Suppressor macrophage treated with lipopolysaccharide for 4 hours (primary cell): ENCODE measurements around the gene MAN2B2.
A peak's percentile ranks its signal among the peaks of the same experiment; 100 is the strongest.
"Not testable (repeated sequence)": the region's sequence is repeated elsewhere in the genome, so short reads cannot be mapped to it uniquely, and the experiment has no call there.

ENCODE experiments used
- DNase-seq: peaks from one replicate; pipeline ENCODE4 v3.0.0-alpha.2; 2020

Gene MAN2B2

GRCh38 chr4:6644792-6645530, 70.0 kb downstream of the MAN2B2 start:
- DNase-seq: no peak

GRCh38 chr4:6647169-6647568, 72.2 kb downstream of the MAN2B2 start:
- no peak for DNase-seq

GRCh38 chr4:6647582-6648230, 72.7 kb downstream of the MAN2B2 start:
- DNase-seq: no peak

- DNase-seq: no peak
Measured at GRCh38 chr4:6649216-6649615, 74.2 kb downstream of the MAN2B2 start.

- not testable (repeated sequence) for DNase-seq
Measured at GRCh38 chr4:6654211-6654610, 79.2 kb downstream of the MAN2B2 start.

GRCh38 chr4:6655291-6655690, 80.3 kb downstream of the MAN2B2 start:
- not testable (repeated sequence) for DNase-seq

- DNase-seq: no peak
Measured at GRCh38 chr4:6655924-6656323, 80.9 kb downstream of the MAN2B2 start.

- no peak for DNase-seq
Measured at GRCh38 chr4:6657242-6658208, 82.5 kb downstream of the MAN2B2 start.

- no peak for DNase-seq
Measured at GRCh38 chr4:6658209-6658595, 83.2 kb downstream of the MAN2B2 start.

- DNase-seq: peak; percentile 44
Measured at GRCh38 chr4:6658597-6659075, 83.6 kb downstream of the MAN2B2 start.

- DNase-seq: no peak
Measured at GRCh38 chr4:6659897-6660296, 84.9 kb downstream of the MAN2B2 start.

GRCh38 chr4:6660430-6660829, 85.4 kb downstream of the MAN2B2 start:
- DNase-seq: no peak

- no peak for DNase-seq
Measured at GRCh38 chr4:6662591-6662990, 87.6 kb downstream of the MAN2B2 start.

GRCh38 chr4:6663596-6664393, 88.8 kb downstream of the MAN2B2 start:
- no peak for DNase-seq

GRCh38 chr4:6665320-6665654, 90.3 kb downstream of the MAN2B2 start:
- DNase-seq: no peak

GRCh38 chr4:6668391-6668790, 93.4 kb downstream of the MAN2B2 start:
- DNase-seq: no peak

GRCh38 chr4:6671648-6672047, 96.7 kb downstream of the MAN2B2 start:
- no peak for DNase-seq

- no peak for DNase-seq
Measured at GRCh38 chr4:6672131-6672530, 97.1 kb downstream of the MAN2B2 start.

- DNase-seq: not testable (repeated sequence)
Measured at GRCh38 chr4:6672541-6673190, 97.7 kb downstream of the MAN2B2 start.
